GM13976 (cell line): ENCODE data around the gene ANKS1A.

ENCODE experiments used
- DNase-seq: peaks from one replicate; pipeline ENCODE4 v3.0.0; 2012; ENCODE audit warnings: low spot score
- CTCF ChIP-seq: IDR thresholded peaks from 2 replicates; pipeline ENCODE4 v1.5.1; 2012; ENCODE audit warnings: borderline replicate concordance, mild to moderate bottlenecking; ENCODE audit not compliant: insufficient read depth; ENCODE audit errors: extremely low read depth, missing control alignments, control extremely low read depth
- in situ Hi-C: fragments of 300-500 bp; cut with MboI; formaldehyde crosslinking; loops from one replicate; pipeline ENCODE4 v1.12.0; 2022; ENCODE audit warnings: low sequenced_read_pairs, mixed read lengths, inconsistent platforms; ENCODE audit not compliant: unreplicated experiment

The ANKS1A gene

GRCh38 chr6:35041086-35041861 is 152.2 kb downstream of the ANKS1A start:
- TF ChIP-seq CTCF, result no peak
- DNase-seq, result no peak
- in situ Hi-C loops, result no loop called here

- in situ Hi-C loops, result no loop called here
- no peak for DNase-seq
- no peak for TF ChIP-seq CTCF
Observed at GRCh38 chr6:35042031-35042815, 153.2 kb downstream of the ANKS1A start.

GRCh38 chr6:35043381-35044130 is 154.5 kb downstream of the ANKS1A start:
- no peak for TF ChIP-seq CTCF
- in situ Hi-C loops, result no loop called here
- DNase-seq, result no peak

- no peak for TF ChIP-seq CTCF
- in situ Hi-C loops, result no loop called here
- DNase-seq, result no peak
Observed at GRCh38 chr6:35044145-35044745, 155.2 kb downstream of the ANKS1A start.

- in situ Hi-C loops, result no loop called here
- no peak for DNase-seq
- no peak for TF ChIP-seq CTCF
Observed at GRCh38 chr6:35044761-35045421, 155.8 kb downstream of the ANKS1A start.

- in situ Hi-C loops, result no loop called here
- DNase-seq, result no peak
- TF ChIP-seq CTCF, result no peak
Observed at GRCh38 chr6:35046103-35046502, 157.0 kb downstream of the ANKS1A start.
